Erythroblast (primary cell): ENCODE results near the gene GNB4.

Source experiments
- DNase-seq, 2 experiments: peaks; one replicate each; lab custom pipeline; 2025; lab: John Stamatoyannopoulos, UW
- GATA1 ChIP-seq: IDR thresholded peaks from 2 replicates; pipeline ENCODE4 v1.6.1; 2011; ENCODE audit warnings: low read depth, mild to moderate bottlenecking, control low read depth, low read length, moderate library complexity
- POLR2A ChIP-seq: IDR thresholded peaks from 2 replicates; pipeline ENCODE4 v1.6.1; 2011; ENCODE audit warnings: mild to moderate bottlenecking, low read length

GNB4 gene

DNA sequence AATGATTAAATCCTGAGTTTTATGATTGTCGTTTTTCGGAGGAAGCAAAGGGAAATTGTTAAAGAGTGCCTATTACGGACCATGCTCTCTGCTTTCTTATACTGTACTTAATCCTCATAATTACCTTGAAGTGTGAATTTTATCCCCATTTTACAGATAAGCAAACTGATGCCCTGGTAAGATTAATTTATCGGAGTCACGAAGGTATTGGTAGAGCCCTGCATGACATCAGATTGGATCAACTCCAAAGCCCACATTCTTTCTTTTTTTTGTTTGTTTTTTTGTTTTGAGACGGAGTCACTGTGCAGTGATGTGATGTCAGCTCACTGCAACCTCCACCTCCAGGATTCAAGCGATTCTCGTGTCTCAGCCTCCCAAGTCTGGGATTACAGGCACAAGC lies 1.6 kb upstream of the GNB4 start:
- TF ChIP-seq GATA1 = no peak
- no peak for TF ChIP-seq POLR2A
- DNase-seq = no peak

DNA sequence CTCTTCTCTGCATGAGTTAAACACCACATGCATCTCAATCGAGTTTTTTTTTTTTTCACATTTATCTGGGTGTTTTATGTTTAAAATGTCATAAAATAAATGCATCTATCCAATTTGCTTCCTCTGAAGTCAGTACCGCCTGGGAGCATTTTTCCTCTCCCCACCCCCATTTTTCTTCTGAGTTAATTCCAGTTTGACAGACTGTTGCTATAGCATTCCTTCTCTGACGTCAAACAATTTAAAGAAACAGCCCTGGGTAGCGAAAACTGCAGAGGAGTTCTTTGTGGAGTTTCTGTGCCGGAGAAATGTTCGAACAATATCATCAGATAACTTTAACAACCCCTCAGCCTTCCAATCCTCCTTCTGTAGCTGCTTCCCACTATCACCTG lies 900 bp upstream of the GNB4 start:
- peak in 1 of 2 experiments; percentile 24 for DNase-seq
- TF ChIP-seq GATA1 (no peak), POLR2A (no peak)

DNA sequence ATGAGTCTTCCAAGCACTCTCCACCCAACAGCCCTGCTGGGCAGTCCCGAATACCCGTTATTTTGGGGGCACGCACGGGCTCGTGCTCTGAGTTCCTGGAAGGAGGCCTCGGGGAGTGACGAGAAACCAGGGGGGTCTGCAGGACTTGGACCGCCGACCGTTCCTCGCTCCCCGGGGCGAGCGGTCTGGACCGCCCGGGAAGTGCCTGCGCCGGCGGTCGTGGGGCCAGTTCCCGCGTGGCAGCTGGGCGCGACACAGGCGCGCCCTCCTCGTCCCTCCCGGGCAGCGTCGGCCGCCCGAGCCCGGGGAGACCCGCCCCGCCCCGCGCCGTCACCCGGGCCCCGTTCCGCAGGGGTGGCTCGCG lies 387 bp downstream of the GNB4 start:
- peak; percentile 72 to 85 for DNase-seq
- TF ChIP-seq GATA1 (no peak), POLR2A (no peak)

DNA sequence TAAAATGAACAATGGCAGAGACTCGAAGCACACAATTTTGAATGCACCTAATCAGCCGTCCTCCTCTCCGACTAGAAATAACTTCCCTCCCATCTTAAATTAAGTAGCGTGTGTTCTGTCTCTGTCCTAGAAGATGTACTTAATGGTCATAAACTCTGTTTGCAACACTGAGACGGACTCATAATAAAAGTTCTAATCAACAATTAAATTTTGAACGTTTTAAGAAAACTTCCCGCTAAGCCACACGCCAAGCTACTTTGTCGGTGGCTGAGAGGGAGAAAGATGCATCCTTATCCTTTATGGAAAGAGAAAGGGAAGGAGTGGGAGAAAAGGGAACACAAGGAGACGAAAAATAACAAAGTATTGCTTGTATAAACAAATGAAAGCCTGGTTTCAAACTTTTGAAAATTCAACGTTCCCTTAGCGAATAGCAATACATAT lies 989 bp downstream of the GNB4 start:
- TF ChIP-seq GATA1 (no peak), POLR2A (no peak)
- peak; percentile 37 to 54 for DNase-seq

DNA sequence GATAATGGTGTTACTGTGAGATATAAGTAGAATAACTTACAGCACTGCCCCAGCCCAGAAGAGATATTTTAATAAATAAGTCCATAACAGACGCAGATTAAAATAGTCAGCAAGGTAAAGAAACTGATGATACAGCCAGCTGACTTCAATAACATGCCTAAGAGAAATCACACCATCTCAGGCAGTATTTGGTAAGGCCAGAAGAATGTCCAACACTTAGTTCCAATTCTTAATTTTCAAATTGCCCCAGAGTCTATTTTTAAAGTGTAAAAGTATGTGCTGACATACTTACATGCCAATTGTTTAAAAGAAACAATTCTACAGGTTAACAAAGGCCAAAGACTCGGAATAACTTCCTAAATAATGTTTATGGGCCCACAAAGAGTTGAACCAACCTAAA lies 1.6 kb downstream of the GNB4 start:
- TF ChIP-seq POLR2A = no peak
- no peak for TF ChIP-seq GATA1
- DNase-seq = no peak

DNA sequence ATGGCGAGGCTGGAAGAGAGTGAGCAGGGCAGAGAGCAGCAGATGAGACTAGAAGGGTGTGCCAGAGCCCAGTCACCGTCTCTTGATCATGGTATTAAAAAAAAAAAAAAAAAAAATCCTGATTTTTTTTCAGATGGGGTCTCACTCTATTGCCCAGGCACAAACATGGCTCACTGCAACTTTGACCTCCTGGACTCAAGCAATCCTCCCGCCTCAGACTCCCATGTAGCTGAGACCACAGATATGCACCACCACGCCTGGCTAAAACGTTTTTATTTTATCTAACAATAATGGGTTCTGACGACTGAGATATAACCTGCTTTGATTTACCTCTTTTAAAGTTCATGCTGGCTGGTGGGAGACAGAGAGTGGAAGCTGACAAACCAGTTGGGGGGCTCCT lies 4.0 kb downstream of the GNB4 start:
- no peak for DNase-seq

DNA sequence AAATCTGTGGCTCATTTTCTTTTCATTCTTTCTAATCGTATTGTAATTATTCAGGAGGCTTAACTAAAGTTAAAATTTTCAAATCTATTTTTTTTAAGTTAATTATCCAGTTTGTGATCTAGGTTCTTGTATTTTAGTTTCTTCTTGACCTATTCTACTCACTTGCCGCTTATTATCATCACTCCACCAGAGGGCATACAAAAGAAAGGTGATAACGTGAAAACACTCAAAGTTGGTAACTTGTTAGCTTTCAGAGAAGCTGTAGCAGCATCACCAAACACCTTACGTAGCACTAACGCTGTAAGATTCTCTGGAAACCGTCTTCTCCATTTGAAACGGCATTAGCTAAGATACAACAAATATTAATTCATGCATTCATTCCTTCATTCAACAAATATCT lies 4.8 kb downstream of the GNB4 start:
- no peak for TF ChIP-seq GATA1
- no peak for TF ChIP-seq POLR2A
- DNase-seq = peak; percentile 21 to 30

More for the DNA sequence above, 4.0 kb downstream of the GNB4 start:
- TF ChIP-seq GATA1 = no peak
- TF ChIP-seq POLR2A = no peak

DNA sequence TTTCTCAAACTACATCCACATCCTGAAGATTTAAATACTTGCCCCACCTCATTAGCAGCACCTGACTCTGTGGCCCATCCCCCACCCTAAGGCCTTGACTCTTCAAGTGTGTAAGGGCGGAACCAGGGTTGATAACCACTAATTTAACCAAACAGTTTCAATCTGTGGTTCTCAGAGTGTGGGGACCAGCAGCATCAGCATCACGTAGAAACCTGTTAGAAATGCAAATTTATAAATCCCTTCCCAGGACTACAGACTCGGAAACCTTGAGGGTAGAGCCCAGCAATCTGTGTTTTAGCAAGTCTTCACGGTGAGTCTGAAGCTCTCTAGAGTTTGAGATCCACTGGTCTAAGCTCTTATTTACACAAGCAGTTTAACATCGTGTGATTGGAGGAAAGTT lies 12.4 kb downstream of the GNB4 start:
- DNase-seq = peak; percentile 8 to 18
- TF ChIP-seq POLR2A (no peak), GATA1 (no peak)

DNA sequence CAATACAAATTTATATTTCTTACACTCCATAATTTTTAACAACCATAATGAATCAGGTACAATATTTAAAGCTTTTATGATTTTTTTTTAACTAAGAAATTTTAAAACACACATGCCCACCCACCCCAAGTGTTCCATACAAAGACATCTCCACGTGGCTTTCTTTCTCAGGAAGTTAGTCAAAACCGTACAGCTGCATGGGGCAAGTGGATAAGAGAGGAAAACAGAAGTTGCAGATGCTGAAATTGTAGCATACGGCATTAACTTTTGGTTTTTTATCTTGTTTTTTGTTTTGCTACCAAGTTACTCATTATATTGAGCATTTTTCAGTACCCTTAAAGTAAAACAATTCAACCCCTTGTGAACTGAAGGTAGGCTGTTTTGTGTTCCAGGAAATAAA lies 14.8 kb downstream of the GNB4 start:
- no peak for DNase-seq
- TF ChIP-seq GATA1 (no peak), POLR2A (no peak)

DNA sequence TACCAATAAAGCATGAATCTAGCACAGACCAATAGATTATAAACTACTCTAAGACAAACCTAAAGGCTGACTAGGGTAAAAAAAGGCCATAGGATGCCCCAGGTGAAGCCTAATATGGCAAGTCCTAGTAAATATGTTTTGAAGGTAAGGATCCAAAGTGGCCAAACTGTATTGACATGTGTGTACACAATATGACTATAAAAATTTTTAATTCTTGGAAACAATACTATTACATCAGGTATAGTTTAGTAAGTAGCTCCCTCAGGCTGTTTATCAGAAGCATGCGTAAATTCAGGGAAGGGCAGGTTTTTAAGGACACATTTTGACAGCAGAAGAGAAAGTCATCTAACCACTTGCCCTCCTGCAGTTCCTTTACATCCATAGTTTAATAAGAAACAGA lies 18.8 kb downstream of the GNB4 start:
- no peak for DNase-seq
- no peak for TF ChIP-seq POLR2A
- TF ChIP-seq GATA1 = no peak

DNA sequence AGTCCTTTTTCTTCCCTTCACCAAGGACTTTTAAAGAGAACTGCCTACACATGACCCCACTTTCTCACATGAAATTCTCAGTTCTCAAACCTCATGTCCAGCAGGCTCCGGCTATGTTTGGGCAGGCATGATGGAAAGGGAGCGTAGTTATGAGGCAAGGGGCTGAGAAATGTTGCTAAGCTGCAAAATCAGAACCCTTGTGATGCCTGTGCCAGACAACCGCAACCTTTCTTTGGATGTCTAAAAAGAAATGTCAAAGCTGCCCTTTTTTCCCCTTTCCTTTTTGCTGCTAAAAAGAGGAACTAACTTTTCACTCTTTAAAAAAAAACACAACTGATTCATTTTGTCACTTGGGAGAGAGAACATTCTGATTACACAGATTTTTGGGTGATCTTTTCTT lies 19.2 kb downstream of the GNB4 start:
- TF ChIP-seq POLR2A = no peak
- no peak for TF ChIP-seq GATA1
- DNase-seq = no peak

DNA sequence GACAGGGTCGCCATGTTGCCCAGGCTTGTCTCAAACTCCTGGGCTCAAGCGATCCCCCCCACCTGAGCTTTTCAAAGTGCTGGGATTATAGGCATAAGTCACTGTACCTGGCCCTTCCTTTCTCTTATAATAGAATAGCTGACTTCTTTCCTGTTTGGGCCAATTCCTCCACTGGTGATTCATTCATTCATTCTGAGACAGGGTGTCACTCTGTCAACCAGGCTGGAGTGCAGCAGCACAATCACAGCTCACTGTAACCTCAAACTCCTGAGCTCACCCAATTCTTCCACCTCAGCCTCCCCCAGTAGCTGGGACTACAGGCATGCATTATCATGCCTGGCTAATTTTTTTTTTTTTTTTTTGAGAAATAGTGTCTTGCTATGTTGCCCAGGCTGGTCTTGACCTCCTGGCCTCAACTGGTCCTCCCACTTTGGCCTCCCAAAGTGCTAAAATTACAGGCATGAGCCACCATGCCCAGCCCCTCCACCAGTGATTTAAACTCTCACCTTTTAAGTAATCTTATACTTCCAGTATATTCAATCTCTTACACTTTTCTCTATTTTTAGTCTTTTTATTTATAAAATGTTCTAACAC lies 20.9 kb downstream of the GNB4 start:
- DNase-seq = no peak
- TF ChIP-seq GATA1 (no peak), POLR2A (no peak)

DNA sequence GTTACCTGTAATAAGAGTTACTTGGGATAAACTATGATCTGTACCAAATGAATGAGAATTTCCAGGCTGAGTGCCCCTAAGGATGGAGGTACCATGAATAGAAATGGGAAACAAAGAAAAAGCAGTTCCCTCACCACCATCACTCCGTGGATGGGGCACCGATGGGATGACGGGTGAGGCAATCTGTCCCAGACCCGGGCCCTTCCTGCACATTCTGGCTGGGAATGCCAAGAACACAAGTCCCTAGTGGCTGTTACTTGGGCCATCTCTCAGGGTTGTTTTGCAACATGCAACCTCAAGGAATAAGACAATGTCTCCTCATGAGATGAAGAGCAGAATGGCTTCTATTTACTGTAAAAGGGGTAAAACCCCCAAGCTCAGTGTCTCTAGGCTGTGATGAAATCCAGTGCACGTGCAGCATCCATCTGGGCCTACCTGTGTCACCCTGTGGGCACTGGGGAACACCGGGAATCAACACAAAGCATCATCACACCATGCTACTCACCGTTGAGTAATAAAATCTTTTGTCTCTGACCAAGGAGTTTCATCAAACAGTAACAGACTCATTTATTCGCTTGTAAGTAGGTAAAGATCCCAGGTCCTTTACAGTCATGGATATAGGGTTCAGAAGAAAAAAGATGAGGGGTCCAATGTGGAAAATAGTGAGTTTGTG lies 22.3 kb downstream of the GNB4 start:
- no peak for DNase-seq
- no peak for TF ChIP-seq GATA1

DNA sequence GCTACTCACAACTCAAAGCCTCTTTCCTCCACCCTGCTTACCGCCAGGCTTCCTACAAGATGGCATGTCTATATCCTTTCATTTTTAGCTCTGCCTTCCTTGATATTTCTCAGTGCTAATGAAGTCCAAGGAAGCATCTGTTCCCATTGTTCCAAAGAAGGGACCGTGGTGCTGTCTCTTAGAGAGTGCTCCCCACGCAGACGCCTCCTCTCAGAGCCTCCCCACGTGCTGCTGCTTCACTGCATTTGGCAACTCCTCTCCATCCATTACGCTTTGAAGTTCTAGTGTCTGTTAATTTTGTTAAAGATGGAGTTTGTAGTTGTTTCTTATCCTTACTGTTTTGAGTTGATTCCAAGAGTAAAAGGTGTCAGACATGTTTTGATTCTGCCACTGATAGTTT lies 26.2 kb downstream of the GNB4 start:
- DNase-seq = no peak
- TF ChIP-seq GATA1 (no peak), POLR2A (no peak)

DNA sequence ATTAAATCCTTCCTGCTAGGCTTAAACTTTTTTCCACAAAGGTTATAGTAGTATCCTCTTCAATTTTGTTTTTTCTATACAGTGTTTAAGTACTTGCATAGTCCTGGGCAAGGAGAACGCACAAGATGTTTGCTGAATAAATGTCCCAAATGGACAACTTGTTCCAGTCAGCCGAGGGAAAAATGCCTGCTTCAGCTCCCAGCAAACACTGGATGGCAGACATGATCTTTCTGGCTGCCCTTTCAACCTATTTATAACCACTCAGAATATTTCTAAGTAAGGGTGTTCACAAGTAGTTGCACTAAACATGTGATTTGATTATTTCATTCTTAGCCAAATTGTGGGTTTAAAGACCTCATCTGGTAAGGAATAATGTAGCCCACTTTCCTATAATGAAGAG lies 29.8 kb downstream of the GNB4 start:
- TF ChIP-seq GATA1 (no peak), POLR2A (no peak)
- DNase-seq = peak; percentile 3 to 21
